ENCODE data around the gene RASSF4.
A peak's percentile ranks its signal among the peaks of the same experiment; 100 is the strongest.

RASSF4 gene

GRCh38 chr10:44975431-44976331, 16.1 kb downstream of the RASSF4 start:
- no peak for DNase-seq (ENCODE audit: extremely low spot score)
- ChIA-PET CTCF (interaction anchor here (0.6 to 8.6 kb wide), 11 partner anchors 11 to 111 kb away, joined by 3 to 114 read pairs (median 4); partner anchors contain the start of genes RASSF4 and ZNF22), POLR2A (no interaction called here)
- TF ChIP-seq, protein P1, sequence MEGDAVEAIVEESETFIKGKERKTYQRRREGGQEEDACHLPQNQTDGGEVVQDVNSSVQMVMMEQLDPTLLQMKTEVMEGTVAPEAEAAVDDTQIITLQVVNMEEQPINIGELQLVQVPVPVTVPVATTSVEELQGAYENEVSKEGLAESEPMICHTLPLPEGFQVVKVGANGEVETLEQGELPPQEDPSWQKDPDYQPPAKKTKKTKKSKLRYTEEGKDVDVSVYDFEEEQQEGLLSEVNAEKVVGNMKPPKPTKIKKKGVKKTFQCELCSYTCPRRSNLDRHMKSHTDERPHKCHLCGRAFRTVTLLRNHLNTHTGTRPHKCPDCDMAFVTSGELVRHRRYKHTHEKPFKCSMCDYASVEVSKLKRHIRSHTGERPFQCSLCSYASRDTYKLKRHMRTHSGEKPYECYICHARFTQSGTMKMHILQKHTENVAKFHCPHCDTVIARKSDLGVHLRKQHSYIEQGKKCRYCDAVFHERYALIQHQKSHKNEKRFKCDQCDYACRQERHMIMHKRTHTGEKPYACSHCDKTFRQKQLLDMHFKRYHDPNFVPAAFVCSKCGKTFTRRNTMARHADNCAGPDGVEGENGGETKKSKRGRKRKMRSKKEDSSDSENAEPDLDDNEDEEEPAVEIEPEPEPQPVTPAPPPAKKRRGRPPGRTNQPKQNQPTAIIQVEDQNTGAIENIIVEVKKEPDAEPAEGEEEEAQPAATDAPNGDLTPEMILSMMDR (IDR thresholded peaks at IDR 0.05; ENCODE audit: control extremely low read depth, extremely low read depth, low read depth, missing control alignments), result no peak

- no peak for DNase-seq (ENCODE audit: extremely low spot score)
- CTCF ChIA-PET, result interaction anchor here (0.8 to 8.6 kb wide), 9 partner anchors 13 to 48 kb away, joined by 3 to 114 read pairs (median 6); partner anchors contain the start of genes RASSF4 and ZNF22
- TF ChIP-seq, protein P1 (IDR thresholded peaks at IDR 0.05; ENCODE audit: control extremely low read depth, extremely low read depth, low read depth, missing control alignments), result no peak
- POLR2A ChIA-PET, result interaction anchor here (0.6 to 1.2 kb wide), 2 partner anchors 11 to 17 kb away, joined by 3 to 4 read pairs; partner anchors contain the start of gene RASSF4
Observed at GRCh38 chr10:44976352-44977198, 17.0 kb downstream of the RASSF4 start.

DNA sequence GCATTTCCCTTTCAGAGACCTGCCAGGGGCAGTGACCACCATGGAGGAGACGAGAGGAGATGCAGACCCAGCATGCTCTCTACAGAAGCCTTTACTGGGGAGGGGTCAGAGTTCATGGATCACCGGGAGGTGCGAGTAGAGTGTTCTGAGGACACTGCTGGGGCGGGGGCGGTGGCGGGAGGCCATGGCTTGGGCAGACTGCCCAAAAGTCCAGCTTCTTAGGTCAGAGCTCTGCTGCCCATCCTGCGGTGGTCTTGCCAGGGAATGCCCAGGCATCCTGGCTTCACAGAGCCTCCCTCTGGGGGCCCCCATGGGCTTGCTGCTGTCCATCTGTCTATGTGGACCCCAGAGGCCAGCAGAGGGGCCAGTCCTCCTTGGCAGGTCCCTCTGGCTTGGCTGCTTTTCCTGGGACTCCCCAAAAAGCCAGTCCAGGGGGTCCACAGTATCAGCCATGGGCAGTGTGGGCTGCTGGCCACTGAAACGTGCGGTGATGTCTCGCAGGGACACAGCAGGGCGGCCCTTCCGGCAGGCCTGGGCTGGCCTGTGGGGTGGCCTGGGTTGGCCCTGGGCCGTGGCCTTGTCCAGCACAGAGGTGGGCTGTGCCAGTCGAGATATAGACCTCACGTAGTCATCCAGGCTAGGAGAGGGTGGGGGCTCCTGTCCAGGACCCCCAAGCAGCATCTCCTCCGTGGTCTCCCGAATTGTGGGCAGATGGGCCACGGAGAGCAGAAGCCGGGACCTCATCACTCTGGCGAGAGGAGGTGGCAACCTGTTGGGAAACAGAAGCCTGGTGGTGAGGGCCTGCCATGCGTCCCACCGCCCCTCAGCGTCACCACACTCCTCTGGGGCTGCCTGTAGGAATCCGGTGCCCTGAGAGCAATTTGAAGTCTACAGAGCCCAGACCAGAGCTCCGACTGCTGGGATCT, 17.9 kb downstream of the RASSF4 start:
- DNase-seq (ENCODE audit: extremely low spot score), result no peak
- CTCF ChIA-PET, result interaction anchor here (1.7 to 8.6 kb wide), 6 partner anchors 11 to 49 kb away, joined by 6 to 114 read pairs (median 8); partner anchors contain the start of gene RASSF4
- POLR2A ChIA-PET, result interaction anchor here (0.6 to 1.3 kb wide), 7 partner anchors 10 to 64 kb away, joined by 3 to 13 read pairs (median 4); partner anchors contain the start of gene RASSF4
- TF ChIP-seq, protein P1 (IDR thresholded peaks at IDR 0.05; ENCODE audit: control extremely low read depth, extremely low read depth, low read depth, missing control alignments), result no peak

- ChIA-PET POLR2A (interaction anchor here (0.6 to 1.3 kb wide), 9 partner anchors 11 to 64 kb away, joined by 3 to 13 read pairs (median 6); no protein-coding TSS in a partner anchor), CTCF (interaction anchor here (1.0 to 8.6 kb wide), 8 partner anchors 10 to 50 kb away, joined by 3 to 114 read pairs (median 6); partner anchors contain the start of gene RASSF4)
- DNase-seq (ENCODE audit: extremely low spot score), result no peak
- TF ChIP-seq, protein P1 (IDR thresholded peaks at IDR 0.05; ENCODE audit: control extremely low read depth, extremely low read depth, low read depth, missing control alignments), result no peak
Observed at GRCh38 chr10:44978213-44978569, 18.6 kb downstream of the RASSF4 start.

- POLR2A ChIA-PET, result interaction anchor here (0.5 to 1.3 kb wide), 20 partner anchors 9 to 682 kb away, joined by 3 to 13 read pairs (median 4); partner anchors contain the start of gene RASSF4
- TF ChIP-seq, protein P1 (IDR thresholded peaks at IDR 0.05; ENCODE audit: control extremely low read depth, extremely low read depth, low read depth, missing control alignments), result no peak
- CTCF ChIA-PET, result interaction anchor here (1.0 to 8.6 kb wide), 8 partner anchors 10 to 50 kb away, joined by 3 to 114 read pairs (median 6); partner anchors contain the start of gene RASSF4
- peak; percentile 56 for DNase-seq (ENCODE audit: extremely low spot score)
Observed at GRCh38 chr10:44978570-44979280, 19.1 kb downstream of the RASSF4 start, which contains the start of gene DEPP1. DEPP1 (minus strand) TSS chr10:44978809; CDS start chr10:44978030, 779 bp downstream.

Measured in GM10248 (cell line).